Motor neuron (in vitro differentiated cells): ENCODE results near the gene NCKAP5. TPM values are rescaled to one million over a fixed set of nuclear protein-coding genes. Genes with fewer than 3 reads are reported as not detected.

Experiments used
- ATAC-seq, 8 experiments: fragments of 200-7000 bp; cut with Tn5 transposase; replicated peaks in 6 of 8; 2 replicates each; pipeline ENCODE4 v1.8.0; 2021; ENCODE audit warnings: mild to moderate bottlenecking in 8 of 8, moderate library complexity in 8 of 8
- H3K27ac ChIP-seq, 2 donors: fragments of 250-450 bp; sonication (Bioruptor Pico); 2 replicates each; pipeline ENCODE4 v1.9.0; 2021; ENCODE audit warnings: antibody characterized with exemption in 2 of 2, mild to moderate bottlenecking in 2 of 2, moderate library complexity in 1 of 2
- H3K4me1 ChIP-seq, 2 donors: fragments of 250-450 bp; sonication (Bioruptor Pico); replicated peaks in 1 of 2; 2 replicates each; pipeline ENCODE4 v1.6.1; 2021; ENCODE audit warnings: antibody characterized with exemption in 2 of 2, mild to moderate bottlenecking in 2 of 2, moderate library complexity in 1 of 2
- H3K4me3 ChIP-seq, 5 donors: fragments of 250-450 bp; sonication (Bioruptor Pico); 2 replicates each; pipeline ENCODE4 v1.9.0; 2021; ENCODE audit warnings: antibody characterized with exemption in 5 of 5, mild to moderate bottlenecking in 5 of 5, moderate library complexity in 4 of 5
- WGBS, 10 experiments: fragments of 450-650 bp; shearing (Covaris generic); methylation state at CpG; one replicate each; pipeline ENCODE4 v1.0.0; 2022; 5-methylcytosine and 5-hydroxymethylcytosine counted together
- in situ Hi-C, 9 experiments: fragments of 400-800 bp; cut with MboI; loops; one replicate each; pipeline ENCODE4 v1.15.0; 2021; ENCODE audit warnings: low sequenced_read_pairs in 9 of 9, low pct_unique_long_range_greater_than_20kb in 2 of 9; ENCODE audit not compliant: unreplicated experiment in 9 of 9
- total RNA-seq, 8 experiments: library from RNA; unstranded; fragments of 300-600 nt; gene quantifications; 2 replicates each; pipeline versions ENCODE4 v1.2.3 to v1.2.4, GENCODE V29; 2022

The NCKAP5 gene
- total RNA-seq, 8 experiments from 2014 or later = 0.66 to 16.2 (median 5.9) TPM

- in situ Hi-C loops = no loop called here
- no peak overlapping the region for H3K4me3 ChIP-seq
- peak; percentile 55 to 87 (median 82) for ATAC-seq
Measured at GRCh38 chr2:132915812-132916549, 652.3 kb downstream of the NCKAP5 start.

GRCh38 chr2:132911726-132912724, 656.2 kb downstream of the NCKAP5 start:
- ATAC-seq = peak; percentile 85 to 92 (median 90)
- WGBS, 10 experiments = 20 to 83% (median 47%) methylated on average over 1 to 6 of the region's 8 CpGs
- in situ Hi-C loops = no loop called here

More at GRCh38 chr2:132915812-132916549, 652.3 kb downstream of the NCKAP5 start:
- Histone ChIP-seq H3K27ac (no peak overlapping the region), H3K4me1 (peaks cover 15 to 47% of the 10 kb centered on the region in 2 donors)
- WGBS, 10 experiments = 0 to 93% (median 47%) methylated on average over 1 to 6 of the region's 6 CpGs

GRCh38 chr2:132910432-132910831, 657.8 kb downstream of the NCKAP5 start:
- ATAC-seq = no peak
- no peak overlapping the region for H3K4me3 ChIP-seq
- H3K27ac ChIP-seq = no peak overlapping the region
- in situ Hi-C loops = no loop called here
- peaks cover 13 to 37% of the 10 kb centered on the region in 2 donors for H3K4me1 ChIP-seq

More at GRCh38 chr2:132911726-132912724, 656.2 kb downstream of the NCKAP5 start:
- peaks cover 15 to 49% of the 10 kb centered on the region in 2 donors for H3K4me1 ChIP-seq
- no peak overlapping the region for H3K4me3 ChIP-seq
- H3K27ac ChIP-seq = no peak overlapping the region

GRCh38 chr2:132909427-132909826, 658.8 kb downstream of the NCKAP5 start:
- H3K4me3 ChIP-seq = no peak overlapping the region
- peaks cover 13 to 31% of the 10 kb centered on the region in 2 donors for H3K4me1 ChIP-seq
- H3K27ac ChIP-seq = no peak overlapping the region
- in situ Hi-C loops = no loop called here
- no peak for ATAC-seq
- WGBS, 10 experiments = 13 to 100% (median 94%) methylated on average over 1 to 2 of the region's 2 CpGs; no CpG with 5 or more reads in 2 of the 10 experiments

- in situ Hi-C loops = no loop called here
- ATAC-seq = no peak
- H3K4me1 ChIP-seq = peaks cover 11 to 13% of the 10 kb centered on the region in 2 donors
- WGBS, 10 experiments = 64 to 100% (median 92%) methylated on average over 3 to 7 of the region's 7 CpGs; no CpG with 5 or more reads in 1 of the 10 experiments
- H3K4me3 ChIP-seq = no peak overlapping the region
- no peak overlapping the region for H3K27ac ChIP-seq
Measured at GRCh38 chr2:132904142-132904842, 664.0 kb downstream of the NCKAP5 start.

GRCh38 chr2:132902626-132903025, 665.6 kb downstream of the NCKAP5 start:
- H3K27ac ChIP-seq = no peak overlapping the region
- ATAC-seq = no peak
- no peak overlapping the region for H3K4me3 ChIP-seq
- WGBS, 10 experiments = 58 to 100% (median 89%) methylated on average over 1 to 4 of the region's 4 CpGs; no CpG with 5 or more reads in 3 of the 10 experiments
- in situ Hi-C loops = no loop called here
- H3K4me1 ChIP-seq = peaks cover 11 to 13% of the 10 kb centered on the region in 2 donors

- Histone ChIP-seq H3K4me3 (no peak overlapping the region), H3K27ac (no peak overlapping the region), H3K4me1 (peaks cover 11 to 16% of the 10 kb centered on the region in 2 donors)
- in situ Hi-C loops = no loop called here
- peak in 3 of 8 experiments; percentile 60 to 78 (median 61) for ATAC-seq
Measured at GRCh38 chr2:132901661-132902060, 666.6 kb downstream of the NCKAP5 start.

GRCh38 chr2:132897111-132897510, 671.2 kb downstream of the NCKAP5 start:
- peak in 2 of 8 experiments; percentile 13 to 46 for ATAC-seq
- H3K27ac ChIP-seq = no peak overlapping the region
- 78 to 100% (median 94%) methylated on average over 1 to 2 of the region's 2 CpGs; no CpG with 5 or more reads in 3 of the 10 experiments for WGBS, 10 experiments
- in situ Hi-C loops = no loop called here
- H3K4me3 ChIP-seq = no peak overlapping the region
- peaks cover 2 to 13% of the 10 kb centered on the region in 2 donors for H3K4me1 ChIP-seq

- Histone ChIP-seq H3K4me3 (no peak overlapping the region), H3K4me1 (peaks cover 0 to 16% of the 10 kb centered on the region in 2 donors), H3K27ac (no peak overlapping the region)
- ATAC-seq = no peak
- 8 to 100% (median 90%) methylated on average over 4 to 7 of the region's 7 CpGs for WGBS, 10 experiments
- in situ Hi-C loops = no loop called here
Measured at GRCh38 chr2:132896073-132896472, 672.2 kb downstream of the NCKAP5 start.

- Histone ChIP-seq H3K4me3 (no peak overlapping the region), H3K27ac (no peak overlapping the region), H3K4me1 (peaks cover 0 to 11% of the 10 kb centered on the region in 2 donors)
- ATAC-seq = peak in 4 of 8 experiments; percentile 9 to 100 (median 100)
- 20 to 98% (median 72%) methylated on average over 3 to 5 of the region's 5 CpGs; no CpG with 5 or more reads in 2 of the 10 experiments for WGBS, 10 experiments
- in situ Hi-C loops = no loop called here
Measured at GRCh38 chr2:132891498-132891897, 676.8 kb downstream of the NCKAP5 start.

- no peak for ATAC-seq
- 0 to 100% (median 65%) methylated on average over 1 to 2 of the region's 2 CpGs; no CpG with 5 or more reads in 2 of the 10 experiments for WGBS, 10 experiments
- H3K4me3 ChIP-seq = no peak overlapping the region
- peaks cover 0 to 15% of the 10 kb centered on the region in 2 donors for H3K4me1 ChIP-seq
- in situ Hi-C loops = no loop called here
- H3K27ac ChIP-seq = no peak overlapping the region
Measured at GRCh38 chr2:132886574-132886973, 681.7 kb downstream of the NCKAP5 start.

- no peak for ATAC-seq
- 39 to 93% (median 86%) methylated on average over 3 to 6 of the region's 6 CpGs for WGBS, 10 experiments
Measured at GRCh38 chr2:132884705-132885104, 683.6 kb downstream of the NCKAP5 start.

More at GRCh38 chr2:132884705-132885104, 683.6 kb downstream of the NCKAP5 start:
- H3K27ac ChIP-seq = no peak overlapping the region
- H3K4me3 ChIP-seq = no peak overlapping the region
- in situ Hi-C loops = no loop called here
- peaks cover 0 to 12% of the 10 kb centered on the region in 2 donors for H3K4me1 ChIP-seq
